Measurements from ENCODE around the gene OR52B6.
"Not testable (repeated sequence)": the region's sequence is repeated elsewhere in the genome, so short reads cannot be mapped to it uniquely, and the experiment has no call there.

The OR52B6 gene

GRCh38 chr11:5564259-5565019 lies 16.2 kb upstream of the OR52B6 start:
- peaks cover 3% of the 10 kb centered on the region for H3K27me3 Mint-ChIP-seq (ENCODE audit: low read depth)
- TF ChIP-seq CTCF (IDR thresholded peaks at IDR 0.05; ENCODE audit: unreplicated experiment in 3 of 3), result no peak
- H3K4me1 Mint-ChIP-seq, result no peaks in the 10 kb centered on the region
- no peaks in the 10 kb centered on the region for H3K36me3 Mint-ChIP-seq (ENCODE audit: low read depth)
- H3K27ac Mint-ChIP-seq, result no peak overlapping the region
- no peaks in the 10 kb centered on the region for H3K9me3 Mint-ChIP-seq
- no peak overlapping the region for H3K4me3 Mint-ChIP-seq

- TF ChIP-seq CTCF (IDR thresholded peaks at IDR 0.05; ENCODE audit: unreplicated experiment in 3 of 3), result no peak
- Mint-ChIP-seq H3K36me3 (ENCODE audit: low read depth) (no peaks in the 10 kb centered on the region), H3K9me3 (no peaks in the 10 kb centered on the region), H3K27me3 (ENCODE audit: low read depth) (no peaks in the 10 kb centered on the region), H3K27ac (no peak overlapping the region), H3K4me1 (no peaks in the 10 kb centered on the region), H3K4me3 (no peak overlapping the region)
Observed at GRCh38 chr11:5574654-5575053, 6.0 kb upstream of the OR52B6 start.

- no peaks in the 10 kb centered on the region for H3K36me3 Mint-ChIP-seq (ENCODE audit: low read depth)
- no peaks in the 10 kb centered on the region for H3K9me3 Mint-ChIP-seq
- no peaks in the 10 kb centered on the region for H3K27me3 Mint-ChIP-seq (ENCODE audit: low read depth)
- no peak overlapping the region for H3K4me3 Mint-ChIP-seq
- H3K4me1 Mint-ChIP-seq, result no peaks in the 10 kb centered on the region
- TF ChIP-seq CTCF (IDR thresholded peaks at IDR 0.05; ENCODE audit: unreplicated experiment in 3 of 3), result no peak
- no peak overlapping the region for H3K27ac Mint-ChIP-seq
Observed at GRCh38 chr11:5575152-5575551, 5.5 kb upstream of the OR52B6 start.

GRCh38 chr11:5577101-5577500 lies 3.6 kb upstream of the OR52B6 start:
- no peaks in the 10 kb centered on the region for H3K9me3 Mint-ChIP-seq
- H3K27me3 Mint-ChIP-seq (ENCODE audit: low read depth), result no peaks in the 10 kb centered on the region
- H3K36me3 Mint-ChIP-seq (ENCODE audit: low read depth), result no peaks in the 10 kb centered on the region
- no peak overlapping the region for H3K27ac Mint-ChIP-seq
- H3K4me3 Mint-ChIP-seq, result no peak overlapping the region
- H3K4me1 Mint-ChIP-seq, result no peaks in the 10 kb centered on the region
- no peak for TF ChIP-seq CTCF (IDR thresholded peaks at IDR 0.05; ENCODE audit: unreplicated experiment in 3 of 3)

- Mint-ChIP-seq H3K9me3 (no peaks in the 10 kb centered on the region), H3K4me1 (no peaks in the 10 kb centered on the region), H3K27me3 (ENCODE audit: low read depth) (no peaks in the 10 kb centered on the region), H3K4me3 (no peak overlapping the region), H3K36me3 (ENCODE audit: low read depth) (no peaks in the 10 kb centered on the region), H3K27ac (no peak overlapping the region)
- no peak for TF ChIP-seq CTCF (IDR thresholded peaks at IDR 0.05; ENCODE audit: unreplicated experiment in 3 of 3)
Observed at GRCh38 chr11:5581014-5581413, 337 bp downstream of the OR52B6 start.

- not testable (repeated sequence) for H3K36me3 Mint-ChIP-seq (ENCODE audit: low read depth); H3K9me3 Mint-ChIP-seq; H3K27me3 Mint-ChIP-seq (ENCODE audit: low read depth); H3K4me1 Mint-ChIP-seq; H3K4me3 Mint-ChIP-seq; H3K27ac Mint-ChIP-seq
Observed at GRCh38 chr11:5584458-5584857, 3.8 kb downstream of the OR52B6 start.

- H3K4me1 Mint-ChIP-seq, result not testable (repeated sequence)
Observed at GRCh38 chr11:5589906-5590305, 9.2 kb downstream of the OR52B6 start.

More at GRCh38 chr11:5589906-5590305, 9.2 kb downstream of the OR52B6 start:
- not testable (repeated sequence) for H3K27ac Mint-ChIP-seq; H3K9me3 Mint-ChIP-seq; H3K4me3 Mint-ChIP-seq; H3K36me3 Mint-ChIP-seq (ENCODE audit: low read depth); H3K27me3 Mint-ChIP-seq (ENCODE audit: low read depth)

All from nephron (organoid).